Neural progenitor cell (in vitro differentiated cells): ENCODE data around the gene NFU1. TPM values are rescaled to one million over a fixed set of nuclear protein-coding genes. Genes with fewer than 3 reads are reported as not detected.

Experiments used
- DNase-seq: peaks from one replicate; pipeline ENCODE4 v3.0.0-alpha.2; 2016; ENCODE audit warnings: low spot score
- H2AFZ ChIP-seq: fragments of 200-600 bp; sonication (generic); replicated peaks from 2 replicates; pipeline ENCODE4 v1.6.1; 2016; ENCODE audit warnings: antibody characterized with exemption
- H3F3A ChIP-seq: fragments of 200-600 bp; sonication (generic); 2 replicates; pipeline ENCODE4 v1.6.1; 2016; ENCODE audit warnings: antibody characterized with exemption, low read depth
- H3K27ac ChIP-seq: fragments of 200-600 bp; sonication (generic); 2 replicates; pipeline ENCODE4 v1.5.1; 2016; ENCODE audit warnings: mild to moderate bottlenecking
- H3K27me3 ChIP-seq: fragments of 200-600 bp; sonication (generic); 2 replicates; pipeline ENCODE4 v1.6.1; 2016; ENCODE audit warnings: mild to moderate bottlenecking, moderate library complexity
- H3K36me3 ChIP-seq: fragments of 200-600 bp; sonication (generic); 2 replicates; pipeline ENCODE4 v1.5.1; 2016
- H3K4me1 ChIP-seq: fragments of 200-600 bp; sonication (generic); 2 replicates; pipeline ENCODE4 v1.6.1; 2016; ENCODE audit warnings: mixed run types
- H3K4me2 ChIP-seq: fragments of 200-600 bp; sonication (generic); 2 replicates; pipeline ENCODE4 v1.6.1; 2016
- H3K4me3 ChIP-seq: fragments of 200-600 bp; sonication (generic); 2 replicates; pipeline ENCODE4 v1.5.1; 2016
- H3K79me2 ChIP-seq: fragments of 200-600 bp; sonication (generic); 2 replicates; pipeline ENCODE4 v1.6.1; 2016; ENCODE audit warnings: low read depth
- H3K9ac ChIP-seq: fragments of 200-600 bp; sonication (generic); 2 replicates; pipeline ENCODE4 v1.6.1; 2016
- H3K9me3 ChIP-seq: fragments of 200-600 bp; sonication (generic); 2 replicates; pipeline ENCODE4 v1.5.1; 2016; ENCODE audit warnings: low read depth
- H4K20me1 ChIP-seq: fragments of 200-600 bp; sonication (generic); 2 replicates; pipeline ENCODE4 v1.6.1; 2016; ENCODE audit warnings: low read depth
- H3K27ac Mint-ChIP-seq: 3 replicates; pipeline ENCODE4 v1.8.0; 2021; ENCODE audit warnings: mixed read lengths
- H3K27me3 Mint-ChIP-seq: 2 replicates; pipeline ENCODE4 v1.8.0; 2022; ENCODE audit warnings: low read depth, mild to moderate bottlenecking, inconsistent platforms, moderate library complexity, mixed read lengths; ENCODE audit not compliant: insufficient read depth
- H3K36me3 Mint-ChIP-seq: 3 replicates; pipeline ENCODE4 v1.8.0; 2021; ENCODE audit warnings: mixed read lengths
- H3K4me1 Mint-ChIP-seq: 3 replicates; pipeline ENCODE4 v1.8.0; 2021; ENCODE audit warnings: mixed read lengths
- H3K4me3 Mint-ChIP-seq: 3 replicates; pipeline ENCODE4 v1.8.0; 2021; ENCODE audit warnings: mild to moderate bottlenecking, moderate library complexity, mixed read lengths
- H3K9me3 Mint-ChIP-seq: 3 replicates; pipeline ENCODE4 v1.8.0; 2020; ENCODE audit warnings: mixed read lengths
- CTCF ChIP-seq: fragments of 200-600 bp; sonication (generic); IDR thresholded peaks from 2 replicates; pipeline ENCODE4 v1.5.1; 2017; ENCODE audit warnings: antibody characterized with exemption, mild to moderate bottlenecking
- EZH2 ChIP-seq: fragments of 200-600 bp; sonication (generic); IDR thresholded peaks from 2 replicates; pipeline ENCODE4 v1.6.1; 2017; ENCODE audit warnings: antibody characterized with exemption, mild to moderate bottlenecking, moderate library complexity
- EZH2phosphoT487 ChIP-seq: fragments of 200-600 bp; sonication (generic); IDR thresholded peaks from 2 replicates; pipeline ENCODE4 v1.6.1; 2017; ENCODE audit warnings: antibody characterized with exemption
- total RNA-seq: library from RNA; depleted of rRNA; stranded (reverse); fragments of >200 nt; gene quantifications from 2 replicates; pipeline ENCODE4 v1.2.3, GENCODE V29; 2015; ENCODE audit warnings: low replicate concordance

The NFU1 gene
- total RNA-seq, 1 donor from 2014 or later = 74.3 TPM

GRCh38 chr2:69469375-69469774 is 32.1 kb upstream of the NFU1 start:
- H3K27ac Mint-ChIP-seq = no peak overlapping the region
- no peaks in the 10 kb centered on the region for H3F3A ChIP-seq
- DNase-seq = no peak
- no peak overlapping the region for H3K4me3 Mint-ChIP-seq
- H4K20me1 ChIP-seq = no peaks in the 10 kb centered on the region
- H3K9me3 ChIP-seq = no peaks in the 10 kb centered on the region
- no peaks in the 10 kb centered on the region for H3K4me1 Mint-ChIP-seq
- no peaks in the 10 kb centered on the region for H3K27me3 Mint-ChIP-seq
- no peaks in the 10 kb centered on the region for H3K9me3 Mint-ChIP-seq
- H3K36me3 ChIP-seq = no peaks in the 10 kb centered on the region
- no peak overlapping the region for H3K27ac ChIP-seq
- no peak overlapping the region for H3K4me3 ChIP-seq
- H3K36me3 Mint-ChIP-seq = peaks cover 12% of the 10 kb centered on the region
- no peak for TF ChIP-seq EZH2phosphoT487
- TF ChIP-seq CTCF = no peak
- no peak for TF ChIP-seq EZH2
- no peak overlapping the region for H2AFZ ChIP-seq
- no peak overlapping the region for H3K4me2 ChIP-seq
- H3K27me3 ChIP-seq = no peaks in the 10 kb centered on the region
- no peaks in the 10 kb centered on the region for H3K4me1 ChIP-seq
- H3K9ac ChIP-seq = no peak overlapping the region
- H3K79me2 ChIP-seq = no peaks in the 10 kb centered on the region

- peaks cover 20% of the 10 kb centered on the region for H3K36me3 Mint-ChIP-seq
- H3K9me3 ChIP-seq = no peaks in the 10 kb centered on the region
- no peaks in the 10 kb centered on the region for H3K4me1 Mint-ChIP-seq
- no peak overlapping the region for H3K4me3 Mint-ChIP-seq
- H3K4me1 ChIP-seq = no peaks in the 10 kb centered on the region
- DNase-seq = no peak
- H3K27ac Mint-ChIP-seq = no peak overlapping the region
- H3K9ac ChIP-seq = no peak overlapping the region
- H3K36me3 ChIP-seq = no peaks in the 10 kb centered on the region
- no peaks in the 10 kb centered on the region for H3K27me3 ChIP-seq
- H3K4me3 ChIP-seq = no peak overlapping the region
- no peaks in the 10 kb centered on the region for H3K27me3 Mint-ChIP-seq
- no peaks in the 10 kb centered on the region for H3K9me3 Mint-ChIP-seq
- no peaks in the 10 kb centered on the region for H3F3A ChIP-seq
- H4K20me1 ChIP-seq = no peaks in the 10 kb centered on the region
- TF ChIP-seq CTCF (no peak), EZH2 (no peak), EZH2phosphoT487 (no peak)
- H3K4me2 ChIP-seq = no peak overlapping the region
- H3K79me2 ChIP-seq = no peaks in the 10 kb centered on the region
- H2AFZ ChIP-seq = no peak overlapping the region
- no peak overlapping the region for H3K27ac ChIP-seq
Measured at GRCh38 chr2:69466728-69467127, 29.5 kb upstream of the NFU1 start.

- Histone ChIP-seq H3K79me2 (no peaks in the 10 kb centered on the region), H3K36me3 (no peaks in the 10 kb centered on the region), H2AFZ (no peak overlapping the region), H3K4me3 (no peak overlapping the region), H3K27ac (no peak overlapping the region), H3K9me3 (no peaks in the 10 kb centered on the region), H3K4me2 (no peak overlapping the region), H3F3A (no peaks in the 10 kb centered on the region), H3K9ac (no peak overlapping the region), H3K4me1 (no peaks in the 10 kb centered on the region), H4K20me1 (no peaks in the 10 kb centered on the region), H3K27me3 (no peaks in the 10 kb centered on the region)
- no peak for DNase-seq
- no peaks in the 10 kb centered on the region for H3K27me3 Mint-ChIP-seq
- H3K36me3 Mint-ChIP-seq = peaks cover 21% of the 10 kb centered on the region
- no peaks in the 10 kb centered on the region for H3K4me1 Mint-ChIP-seq
- TF ChIP-seq EZH2phosphoT487 (no peak), CTCF (no peak), EZH2 (no peak)
- no peak overlapping the region for H3K27ac Mint-ChIP-seq
- no peaks in the 10 kb centered on the region for H3K9me3 Mint-ChIP-seq
- no peak overlapping the region for H3K4me3 Mint-ChIP-seq
Measured at GRCh38 chr2:69465513-69466456, 28.6 kb upstream of the NFU1 start.
